Measurements from ENCODE around the gene AKR1B15. TPM values are rescaled to one million over a fixed set of nuclear protein-coding genes. Genes with fewer than 3 reads are reported as not detected.
A peak's percentile ranks its signal among the peaks of the same experiment; 100 is the strongest.

The AKR1B15 gene
- total and polyA plus RNA-seq, 5 donors: 0.07 TPM; not detected in 4

- intact Hi-C loops (cut with DNase I): no loop called here
- no peak for ATAC-seq
Observed at GRCh38 chr7:134542195-134542771, 6.6 kb upstream of the AKR1B15 start.

GRCh38 chr7:134545380-134545779, 3.5 kb upstream of the AKR1B15 start:
- Histone ChIP-seq H3K4me1 (ENCODE audit: control insufficient read depth, insufficient read depth, low read length) (peaks cover 4% of the 10 kb centered on the region), H3K27me3 (ENCODE audit: control insufficient read depth, insufficient read depth) (no peaks in the 10 kb centered on the region), H3K4me3 (ENCODE audit: low read length) (no peak overlapping the region), H3K27ac (ENCODE audit: low read length) (no peak overlapping the region), H3K9me3 (ENCODE audit: control insufficient read depth, low read length) (no peaks in the 10 kb centered on the region)
- DNase-seq (no peak), ATAC-seq (no peak)
- 91% methylated on average over 4 of the region's 4 CpGs for WGBS
- intact Hi-C loops (cut with DNase I): no loop called here

More at GRCh38 chr7:134542195-134542771, 6.6 kb upstream of the AKR1B15 start:
- no peak for DNase-seq
- H3K27me3 ChIP-seq (ENCODE audit: control insufficient read depth, insufficient read depth): no peaks in the 10 kb centered on the region
- H3K4me1 ChIP-seq (ENCODE audit: control insufficient read depth, insufficient read depth, low read length): no peaks in the 10 kb centered on the region
- whole genome bisulfite sequencing: 68% methylated on average over 8 of the region's 8 CpGs
- no peak overlapping the region for H3K4me3 ChIP-seq (ENCODE audit: low read length)
- H3K9me3 ChIP-seq (ENCODE audit: control insufficient read depth, low read length): no peaks in the 10 kb centered on the region
- H3K27ac ChIP-seq (ENCODE audit: low read length): no peak overlapping the region

- Histone ChIP-seq H3K4me3 (ENCODE audit: low read length) (no peak overlapping the region), H3K27me3 (ENCODE audit: control insufficient read depth, insufficient read depth) (no peaks in the 10 kb centered on the region), H3K4me1 (ENCODE audit: control insufficient read depth, insufficient read depth, low read length) (peaks cover 4% of the 10 kb centered on the region), H3K27ac (ENCODE audit: low read length) (no peak overlapping the region), H3K9me3 (ENCODE audit: control insufficient read depth, low read length) (no peaks in the 10 kb centered on the region)
- DNase-seq (no peak), ATAC-seq (no peak)
- intact Hi-C loops (cut with DNase I): no loop called here
- 90% methylated on average over 3 of the region's 3 CpGs for WGBS
Observed at GRCh38 chr7:134545918-134546317, 3.0 kb upstream of the AKR1B15 start.

- DNase-seq: no peak
- intact Hi-C loops (cut with DNase I): no loop called here
- Histone ChIP-seq H3K27me3 (ENCODE audit: control insufficient read depth, insufficient read depth) (no peaks in the 10 kb centered on the region), H3K4me1 (ENCODE audit: control insufficient read depth, insufficient read depth, low read length) (peaks cover 4% of the 10 kb centered on the region), H3K4me3 (ENCODE audit: low read length) (no peak overlapping the region), H3K9me3 (ENCODE audit: control insufficient read depth, low read length) (no peaks in the 10 kb centered on the region), H3K27ac (ENCODE audit: low read length) (peak overlapping the region; percentile 14)
- 0% methylated on average over 1 of the region's 1 CpG for WGBS
- peak in 1 of 2 donors; percentile 15 for ATAC-seq
Observed at GRCh38 chr7:134546955-134547354, 2.0 kb upstream of the AKR1B15 start.

- intact Hi-C loops (cut with DNase I): no loop called here
- DNase-seq (peak; percentile 79 to 92 (median 88)), ATAC-seq (peak; percentile 94 to 95)
- WGBS: 7% methylated on average over 16 of the region's 16 CpGs
- no peaks in the 10 kb centered on the region for H3K9me3 ChIP-seq (ENCODE audit: control insufficient read depth, low read length)
- H3K27ac ChIP-seq (ENCODE audit: low read length): no peak overlapping the region
- peak overlapping the region; percentile 47 for H3K4me3 ChIP-seq (ENCODE audit: low read length)
- H3K4me1 ChIP-seq (ENCODE audit: control insufficient read depth, insufficient read depth, low read length): peaks cover 4% of the 10 kb centered on the region
- no peaks in the 10 kb centered on the region for H3K27me3 ChIP-seq (ENCODE audit: control insufficient read depth, insufficient read depth)
Observed at GRCh38 chr7:134547397-134548054, 1.4 kb upstream of the AKR1B15 start.

- no peak overlapping the region for H3K27ac ChIP-seq (ENCODE audit: low read length)
- 90% methylated on average over 8 of the region's 8 CpGs for WGBS
- intact Hi-C loops (cut with DNase I): no loop called here
Observed at GRCh38 chr7:134549366-134549765, 456 bp downstream of the AKR1B15 start.

GRCh38 chr7:134552105-134552504, 3.2 kb downstream of the AKR1B15 start:
- Histone ChIP-seq H3K27me3 (ENCODE audit: control insufficient read depth, insufficient read depth) (no peaks in the 10 kb centered on the region), H3K9me3 (ENCODE audit: control insufficient read depth, low read length) (no peaks in the 10 kb centered on the region), H3K4me3 (ENCODE audit: low read length) (no peak overlapping the region), H3K4me1 (ENCODE audit: control insufficient read depth, insufficient read depth, low read length) (peaks cover 4% of the 10 kb centered on the region), H3K27ac (ENCODE audit: low read length) (no peak overlapping the region)
- DNase-seq (no peak), ATAC-seq (no peak)
- 85% methylated on average over 7 of the region's 7 CpGs for WGBS
- intact Hi-C loops (cut with DNase I): loop anchor here in 1 of 4 donors (10.0 kb wide), 1 partner anchor 53 kb away; no protein-coding TSS in a partner anchor

More at GRCh38 chr7:134549366-134549765, 456 bp downstream of the AKR1B15 start:
- ATAC-seq (no peak), DNase-seq (no peak)
- H3K9me3 ChIP-seq (ENCODE audit: control insufficient read depth, low read length): no peaks in the 10 kb centered on the region
- H3K4me1 ChIP-seq (ENCODE audit: control insufficient read depth, insufficient read depth, low read length): peaks cover 4% of the 10 kb centered on the region
- H3K27me3 ChIP-seq (ENCODE audit: control insufficient read depth, insufficient read depth): no peaks in the 10 kb centered on the region
- no peak overlapping the region for H3K4me3 ChIP-seq (ENCODE audit: low read length)

GRCh38 chr7:134553976-134554375, 5.1 kb downstream of the AKR1B15 start:
- WGBS: 67% methylated on average over 4 of the region's 4 CpGs
- DNase-seq (no peak), ATAC-seq (no peak)
- Histone ChIP-seq H3K27ac (ENCODE audit: low read length) (no peak overlapping the region), H3K4me3 (ENCODE audit: low read length) (no peak overlapping the region), H3K27me3 (ENCODE audit: control insufficient read depth, insufficient read depth) (no peaks in the 10 kb centered on the region), H3K4me1 (ENCODE audit: control insufficient read depth, insufficient read depth, low read length) (no peaks in the 10 kb centered on the region), H3K9me3 (ENCODE audit: control insufficient read depth, low read length) (no peaks in the 10 kb centered on the region)
- intact Hi-C loops (cut with DNase I): loop anchor here in 1 of 4 donors (10.0 kb wide), 1 partner anchor 51 kb away; no protein-coding TSS in a partner anchor

- no peak for ATAC-seq
- WGBS: 89% methylated on average over 7 of the region's 7 CpGs
- Histone ChIP-seq H3K9me3 (ENCODE audit: control insufficient read depth, low read length) (no peaks in the 10 kb centered on the region), H3K27me3 (ENCODE audit: control insufficient read depth, insufficient read depth) (no peaks in the 10 kb centered on the region), H3K4me3 (ENCODE audit: low read length) (no peak overlapping the region), H3K27ac (ENCODE audit: low read length) (no peak overlapping the region), H3K4me1 (ENCODE audit: control insufficient read depth, insufficient read depth, low read length) (no peaks in the 10 kb centered on the region)
- DNase-seq: no peak
- intact Hi-C loops (cut with DNase I): loop anchor here in 1 of 4 donors (10.0 kb wide), 1 partner anchor 50 kb away; no protein-coding TSS in a partner anchor
Observed at GRCh38 chr7:134554417-134554966, 5.6 kb downstream of the AKR1B15 start.

- no peaks in the 10 kb centered on the region for H3K9me3 ChIP-seq (ENCODE audit: control insufficient read depth, low read length)
- WGBS: 26% methylated on average over 6 of the region's 6 CpGs
- no peaks in the 10 kb centered on the region for H3K27me3 ChIP-seq (ENCODE audit: control insufficient read depth, insufficient read depth)
- no peaks in the 10 kb centered on the region for H3K4me1 ChIP-seq (ENCODE audit: control insufficient read depth, insufficient read depth, low read length)
- DNase-seq (no peak), ATAC-seq (no peak)
- intact Hi-C loops (cut with DNase I): loop anchor here in 1 of 4 donors (10.0 kb wide), 1 partner anchor 47 kb away; no protein-coding TSS in a partner anchor
- no peak overlapping the region for H3K4me3 ChIP-seq (ENCODE audit: low read length)
- no peak overlapping the region for H3K27ac ChIP-seq (ENCODE audit: low read length)
Observed at GRCh38 chr7:134557391-134557790, 8.5 kb downstream of the AKR1B15 start.

- Histone ChIP-seq H3K27me3 (ENCODE audit: control insufficient read depth, insufficient read depth) (no peaks in the 10 kb centered on the region), H3K4me3 (ENCODE audit: low read length) (no peak overlapping the region), H3K9me3 (ENCODE audit: control insufficient read depth, low read length) (no peaks in the 10 kb centered on the region), H3K27ac (ENCODE audit: low read length) (no peak overlapping the region), H3K4me1 (ENCODE audit: control insufficient read depth, insufficient read depth, low read length) (no peaks in the 10 kb centered on the region)
- intact Hi-C loops (cut with DNase I): loop anchor here in 1 of 4 donors (10.0 kb wide), 1 partner anchor 46 kb away; no protein-coding TSS in a partner anchor
- no peak for DNase-seq
- 90% methylated on average over 5 of the region's 5 CpGs for WGBS
- no peak for ATAC-seq
Observed at GRCh38 chr7:134558370-134558769, 9.5 kb downstream of the AKR1B15 start.
